H9 (cell line): ENCODE data around the gene C1QTNF1. TPM values are rescaled to one million over a fixed set of nuclear protein-coding genes. Genes with fewer than 3 reads are reported as not detected.

Experiments
- DNase-seq: peaks from one replicate; pipeline ENCODE4 v3.0.0-alpha.2; 2017
- H2AFZ ChIP-seq: one replicate; pipeline ENCODE4 v1.6.1; 2013; ENCODE audit warnings: mild to moderate bottlenecking, low read length, control low read depth, moderate library complexity
- H2AK5ac ChIP-seq: 2 replicates; pipeline ENCODE4 v1.6.1; 2013; ENCODE audit warnings: low read length, control low read depth, mixed read lengths; ENCODE audit not compliant: insufficient read length
- H2BK120ac ChIP-seq: one replicate; pipeline ENCODE4 v1.6.1; 2013; ENCODE audit warnings: low read depth, mild to moderate bottlenecking, low read length, control low read depth, inconsistent platforms; ENCODE audit not compliant: poor library complexity, severe bottlenecking
- H2BK12ac ChIP-seq: 2 replicates; pipeline ENCODE4 v1.6.1; 2013; ENCODE audit warnings: low read length, control low read depth, mixed read lengths, low read depth; ENCODE audit not compliant: insufficient read length
- H2BK15ac ChIP-seq: 2 replicates; pipeline ENCODE4 v1.6.1; 2013; ENCODE audit warnings: low read depth, low read length, control low read depth
- H2BK20ac ChIP-seq: one replicate; pipeline ENCODE4 v1.6.1; 2013; ENCODE audit warnings: low read depth, mild to moderate bottlenecking, low read length, control low read depth, inconsistent platforms; ENCODE audit not compliant: poor library complexity, severe bottlenecking
- H2BK5ac ChIP-seq: 2 replicates; pipeline ENCODE4 v1.6.1; 2013; ENCODE audit warnings: low read length, control low read depth, mixed read lengths; ENCODE audit not compliant: insufficient read length
- H3K14ac ChIP-seq: 2 replicates; pipeline ENCODE4 v1.6.1; 2013; ENCODE audit warnings: low read length, control low read depth; ENCODE audit not compliant: insufficient read depth
- H3K18ac ChIP-seq: 2 replicates; pipeline ENCODE4 v1.6.1; 2013; ENCODE audit warnings: low read depth, mild to moderate bottlenecking, mixed read lengths, low read length, control low read depth; ENCODE audit not compliant: insufficient read length
- H3K23ac ChIP-seq: 2 replicates; pipeline ENCODE4 v1.6.1; 2013; ENCODE audit warnings: low read length, control low read depth, mixed read lengths, low read depth; ENCODE audit not compliant: insufficient read length
- H3K23me2 ChIP-seq: 2 replicates; pipeline ENCODE4 v1.6.1; 2013; ENCODE audit warnings: low read depth, mild to moderate bottlenecking, mixed read lengths, low read length, control low read depth; ENCODE audit not compliant: insufficient read length, poor library complexity, severe bottlenecking
- H3K27ac ChIP-seq: 2 replicates; pipeline ENCODE4 v1.5.1; 2013; ENCODE audit warnings: low read length, control low read depth, mixed read lengths, low read depth; ENCODE audit not compliant: insufficient read length
- H3K27me3 ChIP-seq: 2 replicates; pipeline ENCODE4 v1.6.1; 2013; ENCODE audit warnings: low read length, control low read depth, inconsistent platforms; ENCODE audit not compliant: insufficient read depth
- H3K4ac ChIP-seq: 2 replicates; pipeline ENCODE4 v1.6.1; 2013; ENCODE audit warnings: low read depth, mild to moderate bottlenecking, control low read depth, inconsistent platforms, low read length, moderate library complexity
- H3K4me1 ChIP-seq: 2 replicates; pipeline ENCODE4 v1.6.1; 2013; ENCODE audit warnings: low read length, control low read depth, inconsistent platforms; ENCODE audit not compliant: insufficient read depth
- H3K4me2 ChIP-seq: 2 replicates; pipeline ENCODE4 v1.6.1; 2013; ENCODE audit warnings: low read length, control low read depth, mixed read lengths; ENCODE audit not compliant: insufficient read length, insufficient read depth
- H3K56ac ChIP-seq: 2 replicates; pipeline ENCODE4 v1.6.1; 2013; ENCODE audit warnings: low read depth, mild to moderate bottlenecking, mixed read lengths, low read length, control low read depth; ENCODE audit not compliant: insufficient read length
- H3K79me1 ChIP-seq: 2 replicates; pipeline ENCODE4 v1.6.1; 2013; ENCODE audit warnings: low read depth, mild to moderate bottlenecking, moderate library complexity, low read length, control low read depth, inconsistent platforms; ENCODE audit not compliant: insufficient read depth, poor library complexity, severe bottlenecking
- H3K79me2 ChIP-seq: 2 replicates; pipeline ENCODE4 v1.6.1; 2013; ENCODE audit warnings: low read length, control low read depth, inconsistent platforms; ENCODE audit not compliant: insufficient read depth
- H3K9ac ChIP-seq: 2 replicates; pipeline ENCODE4 v1.6.1; 2013; ENCODE audit warnings: low read length, control low read depth, mixed read lengths; ENCODE audit not compliant: insufficient read length; ENCODE audit errors: extremely low read depth
- H3K9me3 ChIP-seq: one replicate; pipeline ENCODE4 v1.6.1; 2013; ENCODE audit warnings: low read depth, low read length, inconsistent platforms; ENCODE audit not compliant: control insufficient read depth
- H3T11ph ChIP-seq: one replicate; pipeline ENCODE4 v1.6.1; 2013; ENCODE audit warnings: mild to moderate bottlenecking, low read length, control low read depth, inconsistent platforms
- H4K20me1 ChIP-seq: one replicate; pipeline ENCODE4 v1.6.1; 2013; ENCODE audit not compliant: control insufficient read depth, insufficient read length, insufficient read depth
- H4K5ac ChIP-seq: 2 replicates; pipeline ENCODE4 v1.6.1; 2013; ENCODE audit warnings: low read depth, mild to moderate bottlenecking, mixed read lengths, low read length, control low read depth; ENCODE audit not compliant: insufficient read length
- H4K8ac ChIP-seq: replicated peaks from 2 replicates; pipeline ENCODE4 v1.6.1; 2013; ENCODE audit warnings: low read length, control low read depth, mixed read lengths, low read depth; ENCODE audit not compliant: insufficient read length
- H4K91ac ChIP-seq: 2 replicates; pipeline ENCODE4 v1.6.1; 2013; ENCODE audit warnings: low read depth, mild to moderate bottlenecking, moderate library complexity, mixed read lengths, low read length, control low read depth; ENCODE audit not compliant: insufficient read length
- H3K27ac Mint-ChIP-seq, 3 experiments: 2 replicates in 2 of 3; 3 replicates in 1 of 3; pipeline ENCODE4 v1.8.0; 2020 to 2021; ENCODE audit warnings: mixed read lengths in 3 of 3, mild to moderate bottlenecking in 1 of 3, moderate library complexity in 1 of 3
- H3K27me3 Mint-ChIP-seq: 2 replicates; pipeline ENCODE4 v1.8.0; 2021; ENCODE audit warnings: low read depth, mild to moderate bottlenecking, moderate library complexity, mixed read lengths
- H3K36me3 Mint-ChIP-seq, 3 experiments: 2 replicates in 2 of 3; 3 replicates in 1 of 3; pipeline ENCODE4 v1.8.0; 2020 to 2021; ENCODE audit warnings: low read depth in 3 of 3, mixed read lengths in 3 of 3; ENCODE audit not compliant: insufficient read depth in 1 of 3
- H3K4me1 Mint-ChIP-seq, 2 experiments: 2 replicates each; pipeline ENCODE4 v1.8.0; 2020; ENCODE audit warnings: mixed read lengths in 2 of 2
- H3K4me3 Mint-ChIP-seq, 2 experiments: 2 replicates in 1 of 2; 3 replicates in 1 of 2; pipeline ENCODE4 v1.8.0; 2020 to 2021; ENCODE audit warnings: mild to moderate bottlenecking in 2 of 2, mixed read lengths in 2 of 2, moderate library complexity in 1 of 2
- H3K9me3 Mint-ChIP-seq, 2 experiments: 2 replicates in 1 of 2; 3 replicates in 1 of 2; pipeline ENCODE4 v1.8.0; 2020; ENCODE audit warnings: mild to moderate bottlenecking in 2 of 2, mixed read lengths in 2 of 2, moderate library complexity in 1 of 2
- WGBS: extraction: QIAGEN DNeasy Blood & Tissue Kit; methylation state at CpG from one replicate; pipeline ENCODE4 v1.1.7; 2013; ENCODE audit warnings: missing lambda C conversion rate, low lambda C conversion rate, mixed read lengths; ENCODE audit not compliant: insufficient read length; ENCODE audit errors: extremely low coverage; 5-methylcytosine and 5-hydroxymethylcytosine counted together
- total RNA-seq: library from RNA; stranded (reverse); gene quantifications from 2 replicates; pipeline ENCODE4 v1.2.1, GENCODE V29; 2021
- TF ChIP-seq, protein P1 (sequence below): fragments of 200-600 bp; sonication (generic); conservative IDR thresholded peaks from 3 replicates; pipeline ENCODE4 v1.8.0; 2021; ENCODE audit warnings: antibody characterized with exemption, mild to moderate bottlenecking

The C1QTNF1 gene
- total RNA-seq, 1 experiment from 2014 or later: 0.96 TPM

DNA sequence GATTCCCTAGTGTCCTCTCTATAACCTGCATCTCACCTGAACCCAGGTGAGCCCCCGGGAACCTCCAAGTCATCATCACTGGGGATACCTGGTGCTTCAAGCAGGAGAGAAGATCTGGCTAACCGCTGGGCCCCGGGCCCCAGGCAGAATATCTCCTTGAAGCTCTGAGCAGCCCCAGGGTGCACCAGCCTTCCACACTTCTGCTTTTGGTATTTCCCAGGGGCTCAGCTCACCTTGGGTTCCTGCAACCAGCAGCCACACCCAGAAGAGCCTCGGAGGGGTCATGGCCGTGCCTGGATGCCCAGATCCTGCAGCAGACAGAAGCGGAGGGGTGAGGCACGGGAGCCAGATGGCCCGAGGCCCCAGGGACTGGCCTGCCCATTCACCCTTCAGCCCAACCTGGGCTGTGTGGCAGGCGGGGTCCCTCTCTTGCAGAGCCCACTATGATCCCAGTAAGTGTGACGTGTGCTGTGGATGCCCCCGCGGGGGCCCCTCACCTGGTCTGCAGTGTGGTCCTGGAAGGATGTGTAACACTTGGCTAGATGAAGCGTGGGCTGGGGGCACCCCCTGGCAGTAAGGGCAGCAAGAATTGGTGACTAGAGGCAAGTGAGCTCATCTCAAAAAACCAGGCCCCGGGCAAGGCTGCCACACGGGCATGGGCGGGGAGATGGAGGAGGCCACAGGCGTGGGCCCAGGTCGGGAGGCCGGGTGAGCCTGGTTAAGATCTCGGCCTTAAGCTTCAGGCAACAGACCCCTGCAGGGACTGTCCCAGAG, 46.9 kb upstream of the C1QTNF1 start:
- Mint-ChIP-seq H3K27ac (no peak overlapping the region), H3K9me3 (no peaks in the 10 kb centered on the region), H3K4me3 (no peak overlapping the region), H3K27me3 (peaks cover 2% of the 10 kb centered on the region), H3K4me1 (peaks cover 14 to 37% of the 10 kb centered on the region in 2 experiments), H3K36me3 (peaks cover 0 to 5% (median 2%) of the 10 kb centered on the region in 3 experiments; a peak in 5 of 7 replicates)
- Histone ChIP-seq H4K20me1 (no peaks in the 10 kb centered on the region), H3K23me2 (no peaks in the 10 kb centered on the region), H2AK5ac (no peak overlapping the region), H3K79me1 (no peaks in the 10 kb centered on the region), H3K4ac (no peak overlapping the region), H3K27me3 (no peaks in the 10 kb centered on the region), H3K4me2 (no peak overlapping the region), H3K14ac (no peak overlapping the region; the same call in 1 of the 2 replicates), H4K91ac (no peak overlapping the region), H3K56ac (no peak overlapping the region), H3T11ph (no peak overlapping the region), H2BK12ac (no peak overlapping the region), H2BK20ac (no peak overlapping the region), H3K79me2 (no peaks in the 10 kb centered on the region), H3K23ac (no peak overlapping the region), H3K18ac (no peak overlapping the region), H3K9ac (no peak overlapping the region), H3K27ac (no peak overlapping the region), H4K8ac (no peak overlapping the region), H3K9me3 (no peaks in the 10 kb centered on the region), H4K5ac (no peak overlapping the region), H2BK120ac (no peak overlapping the region), H2AFZ (no peak overlapping the region), H3K4me1 (no peaks in the 10 kb centered on the region; the same call in 1 of the 2 replicates), H2BK5ac (no peak overlapping the region), H2BK15ac (no peak overlapping the region)
- no CpG with 5 or more reads among the region's 20 CpGs for WGBS
- TF ChIP-seq, protein P1, sequence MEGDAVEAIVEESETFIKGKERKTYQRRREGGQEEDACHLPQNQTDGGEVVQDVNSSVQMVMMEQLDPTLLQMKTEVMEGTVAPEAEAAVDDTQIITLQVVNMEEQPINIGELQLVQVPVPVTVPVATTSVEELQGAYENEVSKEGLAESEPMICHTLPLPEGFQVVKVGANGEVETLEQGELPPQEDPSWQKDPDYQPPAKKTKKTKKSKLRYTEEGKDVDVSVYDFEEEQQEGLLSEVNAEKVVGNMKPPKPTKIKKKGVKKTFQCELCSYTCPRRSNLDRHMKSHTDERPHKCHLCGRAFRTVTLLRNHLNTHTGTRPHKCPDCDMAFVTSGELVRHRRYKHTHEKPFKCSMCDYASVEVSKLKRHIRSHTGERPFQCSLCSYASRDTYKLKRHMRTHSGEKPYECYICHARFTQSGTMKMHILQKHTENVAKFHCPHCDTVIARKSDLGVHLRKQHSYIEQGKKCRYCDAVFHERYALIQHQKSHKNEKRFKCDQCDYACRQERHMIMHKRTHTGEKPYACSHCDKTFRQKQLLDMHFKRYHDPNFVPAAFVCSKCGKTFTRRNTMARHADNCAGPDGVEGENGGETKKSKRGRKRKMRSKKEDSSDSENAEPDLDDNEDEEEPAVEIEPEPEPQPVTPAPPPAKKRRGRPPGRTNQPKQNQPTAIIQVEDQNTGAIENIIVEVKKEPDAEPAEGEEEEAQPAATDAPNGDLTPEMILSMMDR: no peak
- DNase-seq: no peak
